HG03135 (cell line): ENCODE measurements around the gene DMGDH.
"Not testable (repeated sequence)": the region's sequence is repeated elsewhere in the genome, so short reads cannot be mapped to it uniquely, and the experiment has no call there.

Experiments used
- ATAC-seq: cut with Tn5 transposase; IDR thresholded peaks from one replicate; pipeline ENCODE4 v1.9.1; 2021; ENCODE audit warnings: mild to moderate bottlenecking, moderate library complexity; ENCODE audit not compliant: unreplicated experiment

The DMGDH gene

DNA sequence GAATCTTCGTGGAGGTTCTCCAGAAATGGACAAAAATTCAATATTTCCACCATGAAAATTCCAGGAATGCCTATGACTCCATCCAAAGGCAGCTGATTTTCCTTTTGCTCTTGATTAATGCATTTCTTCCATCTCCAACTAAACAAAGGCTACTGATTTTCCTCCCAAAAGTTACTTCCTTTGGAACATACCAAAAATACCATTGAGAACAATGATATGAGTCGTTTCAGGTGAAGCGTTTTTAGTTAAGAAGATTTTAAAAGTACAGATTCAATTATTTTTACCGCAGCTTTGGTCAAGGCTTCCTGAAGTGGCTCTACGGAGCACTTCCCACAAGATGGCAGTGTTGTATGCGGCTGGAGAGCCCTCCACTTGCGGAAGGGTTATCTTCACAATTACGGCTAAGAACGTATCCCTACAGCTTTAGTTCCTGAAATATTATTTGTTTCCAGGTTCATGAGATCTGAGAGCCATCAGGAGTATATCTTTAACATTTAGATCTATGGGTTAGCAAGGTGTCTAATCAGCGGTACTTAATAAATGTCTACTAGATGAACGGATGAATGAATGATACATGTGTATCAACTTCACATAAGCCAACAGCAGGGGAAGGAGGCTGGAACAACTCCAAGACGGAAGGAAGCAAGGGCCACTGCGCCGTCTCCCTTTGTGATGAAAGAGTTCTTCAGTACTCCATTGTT, 48.5 kb downstream of the DMGDH start:
- no peak for ATAC-seq

DNA sequence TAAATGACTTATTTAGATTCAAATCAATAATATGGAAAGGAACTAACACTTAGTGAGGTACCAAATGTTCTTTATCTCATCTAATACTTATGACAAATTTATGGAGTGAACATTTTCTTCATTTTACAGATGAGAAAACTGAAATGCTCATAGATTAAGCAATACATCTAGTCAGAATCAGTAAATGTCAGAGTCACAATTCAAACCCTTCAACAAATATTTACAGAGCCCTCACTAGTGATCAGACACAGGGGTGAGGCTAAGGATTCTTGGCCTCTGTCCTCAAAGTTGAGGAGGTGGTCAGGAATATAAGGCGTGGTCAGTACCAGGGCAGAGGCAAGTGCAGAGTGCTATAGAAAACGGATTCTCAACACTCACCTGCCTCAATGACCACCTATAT, 54.8 kb downstream of the DMGDH start:
- ATAC-seq, result no peak

DNA sequence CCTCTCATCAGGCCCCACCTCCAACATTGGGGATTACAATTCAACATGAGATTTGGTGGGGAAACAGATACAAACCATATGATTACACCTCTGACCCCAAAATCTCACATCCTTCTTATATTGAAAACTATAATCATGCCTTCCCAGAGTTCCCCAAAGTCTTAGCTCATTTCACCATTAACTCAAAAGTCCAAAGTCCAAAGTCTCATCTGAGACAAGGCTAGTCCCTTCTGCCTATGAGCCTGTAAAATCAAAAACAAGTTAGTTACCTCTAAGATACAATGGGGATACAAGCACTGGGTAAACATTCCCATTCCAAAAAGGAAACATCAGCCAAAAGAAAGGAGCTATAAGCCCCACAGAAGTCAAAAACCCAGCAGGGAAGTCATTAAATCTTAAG, 57.6 kb downstream of the DMGDH start:
- ATAC-seq, result no peak

DNA sequence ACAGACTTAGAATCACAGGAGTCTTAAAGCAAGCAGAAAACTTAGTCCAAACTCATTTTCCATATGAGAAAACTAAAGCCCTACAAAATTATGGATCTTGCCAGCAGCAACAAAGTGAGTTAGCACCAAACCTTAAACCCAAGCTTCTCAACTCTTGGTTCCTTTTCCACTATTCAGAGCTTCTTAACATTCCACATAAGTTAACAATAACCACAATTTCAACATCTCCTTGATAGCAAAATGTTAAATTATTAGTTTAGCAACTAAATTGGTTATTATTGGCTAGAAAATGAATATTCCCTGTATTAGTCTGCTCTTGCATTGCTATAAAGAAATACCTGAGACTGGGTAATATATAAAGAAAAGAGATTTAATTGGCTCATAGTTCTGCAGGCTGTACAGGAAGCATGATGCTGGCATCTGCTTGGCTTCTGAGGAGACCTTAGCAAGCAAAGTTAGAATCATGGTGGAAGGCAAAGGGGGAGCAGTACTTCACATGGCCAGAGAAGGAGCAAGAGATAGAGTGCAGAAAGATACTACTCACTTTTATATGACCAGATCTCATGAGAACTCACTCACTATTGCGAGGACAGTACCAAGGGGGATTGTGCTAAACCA, 58.1 kb downstream of the DMGDH start:
- no peak for ATAC-seq

DNA sequence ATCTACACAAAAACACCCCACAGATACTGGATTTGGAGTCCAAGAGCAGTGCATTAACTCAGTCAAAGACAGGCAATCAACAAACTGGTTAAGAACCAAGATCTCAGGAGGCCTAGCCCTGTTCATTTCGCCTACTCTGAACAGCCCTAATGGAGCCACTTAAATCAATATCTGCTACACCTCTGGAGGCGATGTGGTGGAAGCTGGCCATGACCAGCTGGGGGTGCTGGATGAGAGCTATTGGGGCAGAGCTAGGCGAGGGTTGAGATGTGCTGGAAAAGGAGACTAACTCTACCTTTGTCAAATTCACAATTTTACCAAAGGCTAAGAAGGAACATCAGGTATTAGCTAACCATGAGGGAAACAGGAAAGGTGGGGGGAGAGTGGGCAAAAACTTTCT, 61.1 kb downstream of the DMGDH start:
- ATAC-seq, result no peak

DNA sequence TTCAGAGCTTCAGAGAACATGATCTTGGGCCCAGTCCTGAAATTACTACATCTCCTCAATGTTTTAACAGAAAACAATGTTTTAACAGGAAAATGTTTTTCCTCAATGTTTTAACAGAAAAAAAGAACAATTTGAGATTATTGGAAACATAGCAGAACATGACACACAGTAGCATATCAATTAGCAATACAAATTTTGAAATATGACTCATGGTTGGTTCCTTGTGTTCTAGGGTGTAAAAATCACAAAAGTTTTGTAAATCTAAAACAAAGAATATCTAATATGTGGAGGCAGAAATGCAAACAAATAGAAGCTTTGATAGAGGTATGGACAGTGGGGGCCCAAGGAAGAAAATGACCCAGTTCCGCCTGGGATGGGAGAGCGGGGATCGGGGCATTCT, 61.6 kb downstream of the DMGDH start:
- no peak for ATAC-seq

DNA sequence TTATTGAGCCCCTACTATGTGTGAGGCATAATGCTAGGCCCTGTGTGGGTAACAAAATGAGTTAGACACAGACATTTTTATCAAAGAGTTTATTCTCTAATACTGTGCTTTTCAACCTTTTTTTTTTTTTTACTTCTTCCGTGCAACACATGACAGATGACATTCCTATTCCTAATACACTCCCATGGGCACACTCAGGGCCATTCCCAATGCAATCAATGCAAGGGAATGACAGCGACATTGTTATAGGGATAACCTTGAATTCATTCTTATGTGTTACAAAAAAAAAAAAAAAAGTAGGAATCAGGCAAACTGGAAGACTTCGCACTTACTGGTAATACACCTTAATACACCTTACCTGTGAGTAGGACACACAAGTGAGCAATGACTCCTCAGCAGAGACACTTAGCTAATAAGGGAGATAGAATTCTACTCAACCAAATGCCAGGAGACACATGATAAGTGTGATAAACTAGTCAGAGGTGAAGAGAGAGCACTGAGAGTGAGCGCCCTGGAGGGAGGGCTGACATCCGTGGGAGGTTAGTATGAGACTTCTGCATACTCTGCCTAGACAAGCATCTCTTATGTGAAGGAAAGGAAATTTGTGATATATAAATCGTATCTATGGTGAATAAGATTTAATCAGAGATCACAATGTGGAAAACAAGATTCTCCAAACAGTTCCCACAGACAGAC, 63.4 kb downstream of the DMGDH start:
- no peak for ATAC-seq

DNA sequence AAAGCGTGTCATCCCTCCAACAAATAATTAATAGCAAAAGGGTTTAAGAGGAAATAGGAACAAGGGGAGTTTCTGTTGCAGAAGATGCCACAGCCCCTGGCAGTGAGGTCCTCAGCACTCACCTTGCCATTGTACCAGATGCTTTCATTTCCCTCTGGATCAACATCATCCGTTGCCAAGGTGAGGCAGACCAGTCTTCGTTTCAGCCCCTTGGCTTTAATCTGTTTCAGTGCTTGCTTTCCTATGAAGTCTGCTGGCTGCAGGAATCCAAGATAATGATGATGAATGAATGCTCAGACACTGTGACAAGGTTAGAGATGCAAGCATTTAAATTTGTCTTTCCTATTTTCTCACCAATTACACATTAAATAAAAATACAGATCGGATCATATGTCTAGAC, 64.3 kb downstream of the DMGDH start:
- ATAC-seq, result no peak

DNA sequence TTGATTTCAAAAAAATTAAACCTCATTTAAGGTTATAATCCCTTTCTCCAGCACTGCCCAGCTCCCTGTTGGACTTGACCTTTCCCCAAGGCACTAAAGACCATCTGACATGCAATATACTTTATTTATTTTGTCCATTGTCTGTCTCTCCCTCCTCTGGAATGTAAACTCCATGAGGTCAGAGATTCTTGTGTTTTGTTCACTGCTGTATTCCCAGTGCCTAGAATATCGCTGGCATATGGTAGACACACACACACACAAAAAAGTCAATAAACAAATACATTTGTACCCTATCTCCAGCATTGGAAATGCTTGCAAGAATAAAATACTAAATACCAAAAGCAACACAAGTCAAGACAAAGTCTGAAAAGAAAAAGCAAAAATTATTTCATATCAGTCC, 67.1 kb downstream of the DMGDH start:
- ATAC-seq, result no peak

DNA sequence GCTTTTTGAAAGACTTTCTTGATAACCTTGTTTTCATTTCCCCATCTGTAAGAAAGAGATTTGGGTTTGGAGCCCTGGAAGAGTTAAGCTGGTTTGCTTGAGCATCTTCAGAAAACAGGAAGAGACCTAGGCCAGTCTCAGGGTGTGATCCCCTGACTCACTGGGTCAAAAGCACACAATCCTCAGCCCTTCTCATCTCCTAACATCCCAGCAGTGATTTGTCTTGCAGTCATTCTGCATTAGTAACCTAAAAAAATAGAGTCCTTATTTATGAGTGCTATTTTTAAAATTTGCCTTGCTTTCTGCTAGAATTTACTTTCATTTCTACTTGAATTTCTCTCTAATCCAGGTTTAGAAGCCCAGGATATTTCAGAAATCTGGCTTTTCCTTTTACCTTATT, 68.0 kb downstream of the DMGDH start:
- no peak for ATAC-seq

DNA sequence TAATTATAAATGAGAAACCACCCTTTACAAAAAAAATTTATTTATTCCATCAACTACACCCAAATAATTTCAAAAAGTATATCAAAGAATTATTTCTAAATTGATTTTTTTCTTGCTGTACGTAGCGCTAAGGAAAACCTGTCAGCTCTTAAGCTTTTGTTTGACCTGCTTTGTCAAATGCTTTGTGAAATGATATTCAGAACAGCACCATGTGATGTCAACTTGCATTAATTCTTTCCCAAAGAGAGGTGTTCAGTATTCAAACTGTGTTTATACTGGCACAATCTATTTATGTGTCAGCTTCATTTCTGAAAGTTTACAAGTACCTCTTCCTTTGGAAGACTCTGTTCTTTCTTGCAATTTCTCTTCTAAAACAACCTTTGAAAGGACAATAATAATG, 72.4 kb downstream of the DMGDH start:
- ATAC-seq, result no peak

DNA sequence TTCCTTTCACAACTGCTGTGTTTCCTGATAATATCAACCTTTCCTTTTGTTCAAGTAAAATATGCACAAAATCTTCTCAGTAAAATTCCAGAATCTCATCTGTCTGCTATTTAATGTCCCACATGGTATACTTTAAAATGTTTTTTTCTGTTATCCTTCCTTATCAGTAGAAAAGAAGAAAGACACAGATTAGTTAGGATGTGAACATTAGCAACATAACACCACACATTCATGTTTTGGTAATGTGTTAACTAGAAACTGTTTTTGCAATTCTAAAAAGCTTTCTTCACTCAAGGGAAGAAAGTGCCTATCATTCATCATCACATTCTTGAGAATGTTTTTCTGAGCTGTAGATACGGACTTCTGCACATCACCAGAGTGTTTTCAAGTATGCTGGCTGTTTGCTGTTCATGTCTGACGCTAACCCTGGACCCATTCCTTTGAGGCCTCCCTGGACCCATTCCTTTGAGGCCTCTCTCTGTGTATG, 73.9 kb downstream of the DMGDH start:
- ATAC-seq, result no peak

DNA sequence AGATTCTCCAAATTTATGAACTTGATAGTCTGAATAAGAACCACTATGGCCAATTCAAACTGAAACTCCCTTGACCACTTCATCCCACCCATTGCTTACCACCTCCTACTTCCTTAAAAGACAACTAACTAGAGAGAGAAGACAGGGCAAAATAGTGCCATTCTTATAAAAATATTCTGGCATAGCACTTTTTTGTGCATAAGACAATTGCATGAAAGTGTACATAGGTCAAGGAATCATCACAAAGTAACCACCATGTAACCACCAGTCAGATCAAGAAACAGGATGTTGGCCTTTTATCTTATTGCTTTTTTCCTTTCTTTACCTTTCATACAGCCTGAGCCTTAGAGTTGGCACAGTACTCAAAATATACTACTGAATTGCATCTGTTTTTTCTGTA, 76.3 kb downstream of the DMGDH start:
- ATAC-seq, result no peak

DNA sequence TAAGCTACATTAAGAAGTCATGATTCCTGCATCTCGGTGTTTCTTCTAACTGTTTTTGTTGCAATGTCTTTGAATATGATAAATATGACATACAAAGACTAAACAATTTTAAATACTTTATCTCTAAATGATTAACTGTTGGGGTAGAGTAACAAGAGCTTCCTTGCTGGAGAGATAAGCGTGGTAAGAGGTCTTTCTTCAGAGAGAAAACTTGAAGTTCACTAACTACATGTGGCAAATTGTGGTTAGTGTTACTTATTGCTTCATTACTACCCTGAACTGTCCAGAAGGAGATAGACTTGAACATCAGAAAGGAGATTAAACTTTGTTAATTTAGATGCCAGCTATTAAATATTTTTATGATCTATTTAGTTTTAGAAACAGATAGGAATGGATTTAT, 77.3 kb downstream of the DMGDH start:
- no peak for ATAC-seq

DNA sequence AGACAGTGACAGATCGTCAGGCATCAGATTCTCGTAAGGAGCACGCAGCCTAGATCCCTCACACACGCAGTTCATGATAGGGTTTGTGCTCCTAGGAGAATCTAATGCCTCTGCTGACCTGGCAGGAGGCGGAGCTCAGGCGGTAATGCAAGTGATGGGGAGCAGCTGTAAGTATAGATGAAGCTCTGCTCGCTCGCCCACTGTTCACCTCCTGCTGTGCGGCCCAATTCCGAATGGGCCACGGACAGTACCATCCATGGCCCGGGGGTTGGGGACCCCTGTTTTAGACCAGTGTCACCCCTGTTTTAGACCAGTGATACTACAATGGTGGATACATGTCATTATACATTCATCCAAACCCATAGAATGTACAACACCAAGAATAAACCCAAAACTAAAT, 80.4 kb downstream of the DMGDH start:
- no peak for ATAC-seq

DNA sequence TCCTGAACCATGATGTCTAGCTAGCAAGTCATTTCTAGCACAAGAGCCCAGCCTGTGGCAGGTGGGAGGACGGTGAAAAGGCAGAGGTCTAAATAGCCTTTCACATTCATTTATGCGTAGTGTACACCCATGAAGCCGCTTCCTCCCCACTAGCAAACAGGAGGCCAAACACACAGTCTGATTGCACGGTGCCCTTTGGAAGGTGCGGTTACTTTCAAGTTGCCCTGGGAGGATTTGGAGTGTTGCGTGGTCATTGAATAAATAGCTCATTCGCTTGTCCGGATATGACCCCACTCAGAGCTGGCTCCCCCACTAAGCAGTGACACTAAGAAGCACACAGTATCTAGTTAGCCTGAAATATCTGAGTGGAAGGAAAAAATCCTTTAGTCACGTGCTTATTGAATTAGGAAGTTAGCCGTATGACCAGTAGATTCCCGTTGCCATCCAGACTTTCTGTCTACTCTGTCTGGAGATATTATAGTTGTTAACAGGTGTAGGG, 83.7 kb downstream of the DMGDH start:
- ATAC-seq, result peak; percentile 57

DNA sequence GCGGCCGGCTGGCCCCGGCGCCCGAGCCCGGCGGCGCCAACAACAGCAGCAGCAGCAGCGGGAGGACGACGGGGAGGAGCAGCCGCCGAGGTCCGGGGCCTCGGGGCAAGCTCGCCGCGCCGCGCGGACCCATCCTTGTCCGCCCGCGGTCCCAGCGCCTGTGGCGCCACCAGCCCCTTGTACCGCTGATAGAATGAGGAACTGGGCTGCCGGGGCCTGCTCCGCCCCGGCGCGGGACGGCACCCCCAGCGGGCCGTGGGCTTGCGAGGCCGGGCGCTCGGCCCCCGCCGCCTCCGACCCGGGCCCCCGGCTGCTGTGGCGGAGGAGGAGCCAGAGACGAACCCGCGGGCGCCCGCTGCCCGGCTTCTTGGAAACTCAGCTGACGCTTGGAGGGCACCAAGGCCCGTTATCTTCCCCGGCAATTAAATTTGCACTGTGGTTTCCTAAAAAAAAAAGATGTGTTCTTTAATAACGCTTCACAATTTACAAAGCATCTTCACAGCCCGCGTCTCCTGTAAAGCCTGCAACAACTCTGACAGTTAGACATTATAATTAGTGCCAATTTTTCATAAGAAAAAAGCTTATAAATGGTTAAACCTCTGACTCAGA, 84.3 kb downstream of the DMGDH start, which contains the start of gene ARSB:
Gene ARSB (minus strand): TSS at position 195 of the 609 bp plus-strand sequence. CDS start 62 bp downstream, at position 133.
- peak; percentile 43 for ATAC-seq

DNA sequence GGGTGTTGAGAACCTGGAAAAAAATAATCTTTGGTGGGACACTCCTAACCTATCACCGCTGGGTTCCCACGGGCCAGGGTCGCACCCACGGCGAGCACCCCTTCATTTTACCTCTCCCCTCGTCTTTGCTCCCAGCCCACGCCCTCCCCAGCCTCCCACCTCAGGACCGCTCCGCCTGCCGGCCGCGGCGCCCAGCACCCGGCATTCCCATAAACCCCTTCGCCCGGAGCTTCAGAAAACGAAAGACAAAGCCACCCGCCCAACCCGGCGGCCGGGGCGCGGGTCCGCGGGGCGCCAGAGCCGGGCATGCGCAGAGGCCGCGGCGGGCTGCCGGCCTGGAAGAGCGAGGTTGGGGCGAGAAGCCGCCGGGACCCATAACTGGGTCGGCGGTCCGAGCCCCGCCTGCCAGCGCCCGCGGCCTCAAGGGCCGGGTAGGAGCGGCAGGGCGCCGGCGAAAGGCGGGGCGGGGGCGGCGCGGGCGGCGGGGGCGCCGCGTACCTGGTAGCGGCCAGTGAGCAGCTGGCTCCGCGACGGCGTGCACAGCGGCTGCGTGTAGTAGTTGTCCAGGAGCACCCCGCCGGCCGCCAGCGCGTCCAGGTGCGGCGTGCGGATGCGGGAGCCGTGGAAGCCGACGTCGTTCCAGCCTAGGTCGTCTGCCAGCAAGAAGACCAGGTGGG, 84.9 kb downstream of the DMGDH start:
- ATAC-seq, result peak; percentile 46

DNA sequence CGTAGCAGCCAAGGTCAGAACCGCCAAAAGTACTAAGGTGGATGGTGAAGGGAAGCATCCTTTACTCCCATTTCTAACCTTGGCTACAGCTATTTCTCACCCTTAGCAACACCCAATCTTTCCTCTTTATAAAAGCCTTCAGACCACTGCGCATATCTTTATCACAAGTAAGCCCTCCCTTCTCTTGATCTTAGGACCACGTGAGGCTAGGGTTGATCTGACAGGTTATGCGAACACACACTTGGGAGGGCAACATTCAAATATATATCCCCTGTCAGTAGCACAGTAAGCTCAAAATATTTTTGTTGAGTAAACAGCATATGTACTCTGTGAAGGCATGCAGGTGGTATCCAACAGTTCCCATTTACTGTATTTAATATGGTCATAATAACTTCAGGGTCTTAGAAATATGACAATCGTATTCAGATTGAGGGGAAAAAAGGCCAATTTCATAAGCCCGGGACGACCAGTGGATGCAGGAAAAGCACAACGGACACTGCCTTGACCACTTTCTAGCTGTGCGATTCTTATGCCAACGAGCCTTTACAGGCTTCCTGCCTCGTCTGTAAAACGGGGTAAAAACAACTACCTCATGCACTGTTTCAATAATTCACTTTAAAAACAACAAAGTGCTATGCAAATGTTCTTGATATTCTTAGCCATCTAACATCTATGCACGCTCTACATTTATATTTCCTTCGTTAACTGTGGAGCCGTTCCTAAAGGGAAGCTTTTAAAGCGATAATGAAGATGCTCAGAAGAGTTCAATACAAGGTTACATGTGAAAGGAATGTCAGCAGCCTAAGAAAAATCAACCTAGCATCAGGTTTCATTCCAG, 85.7 kb downstream of the DMGDH start:
- no peak for ATAC-seq

DNA sequence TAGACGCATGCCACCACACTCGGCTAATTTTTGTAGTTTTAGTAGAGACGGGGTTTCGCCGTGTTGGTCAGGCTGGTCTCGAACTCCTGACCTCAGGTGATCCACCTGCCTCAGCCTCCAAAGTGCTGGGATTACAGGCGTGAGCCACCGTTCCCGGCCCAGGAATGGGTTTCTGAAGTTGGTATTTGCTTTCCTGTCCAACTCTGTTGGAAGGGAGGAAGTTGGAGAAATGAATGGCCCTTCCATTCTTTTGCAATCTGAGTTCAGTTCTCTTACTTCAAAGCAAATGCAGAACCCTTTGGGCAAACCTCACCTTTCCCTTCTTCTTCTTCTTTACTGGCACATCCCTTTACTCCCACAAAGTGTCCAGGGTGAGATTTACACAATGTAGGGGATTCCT, 86.3 kb downstream of the DMGDH start:
- not testable (repeated sequence) for ATAC-seq
